ENCODE results near the gene DLL1. TPM values are rescaled to one million over a fixed set of nuclear protein-coding genes. Genes with fewer than 3 reads are reported as not detected.

The DLL1 gene
- total and polyA plus RNA-seq, 9 of the 15 experiments (the other 6 are each of a cell fraction or from before 2014, with no cell fraction given): not detected

GRCh38 chr6:170292111-170292406 is 1.2 kb upstream of the DLL1 start:
- no peak for DNase-seq (ENCODE audit: extremely low read depth in 1 of 4, low spot score in 3 of 4)
- Histone ChIP-seq H3K9ac (ENCODE audit: insufficient read depth in 1 of 2, low read depth in 2 of 2, low read length in 2 of 2) (no peak overlapping the region), H3K4me3 (no peak overlapping the region), H2AFZ (ENCODE audit: low read depth, low read length) (no peak overlapping the region), H3K27ac (ENCODE audit: extremely low read depth, low read depth, low read length) (no peak overlapping the region), H3K27me3 (ENCODE audit: control insufficient read depth in 2 of 2, insufficient read depth in 2 of 2, low read length in 2 of 2) (peaks cover 75 to 93% of the 10 kb centered on the region in 2 experiments), H3K79me2 (ENCODE audit: control insufficient read depth, insufficient read depth, low read length) (no peaks in the 10 kb centered on the region), H3K9me3 (replicated peaks; ENCODE audit: control insufficient read depth, insufficient read depth, low read depth, low read length) (no peaks in the 10 kb centered on the region), H3K9me1 (ENCODE audit: control insufficient read depth, insufficient read depth, low read length) (no peaks in the 10 kb centered on the region), H3K36me3 (ENCODE audit: control insufficient read depth, insufficient read depth, low read length) (no peaks in the 10 kb centered on the region), H4K20me1 (replicated peaks; ENCODE audit: control insufficient read depth, insufficient read depth, low read length) (peaks cover 25% of the 10 kb centered on the region), H3K4me2 (ENCODE audit: insufficient read depth, low read length) (no peak overlapping the region), H3K4me1 (replicated peaks in 1 of 2; ENCODE audit: control insufficient read depth in 2 of 2, insufficient read depth in 2 of 2, low read length in 2 of 2) (peaks cover 0 to 55% of the 10 kb centered on the region in 2 experiments; a peak in 3 of 5 replicates)
- ChIA-PET CTCF (ENCODE audit: low intra/inter-chr PET ratio) (no interaction called here), POLR2A (interaction anchor here (1.2 kb wide), 1 partner anchor 10 kb away, joined by 4 read pairs; no protein-coding TSS in a partner anchor)
- no TSS peak for BruUV-seq (replicated peaks)
- ATAC-seq: no peak
- intact Hi-C loops (cut with micrococcal nuclease) (loop anchor here (5.0 to 10.0 kb wide), 2 partner anchors 135 to 223 kb away; no protein-coding TSS in a partner anchor), in situ Hi-C loops (cut with MboI) (no loop called here)
- FAIRE-seq: no peak
- 10% methylated on average over 11 of the region's 11 CpGs for WGBS (ENCODE audit: insufficient coverage, low coverage, missing lambda C conversion rate)
- TF ChIP-seq SRF (CRISPR knock-in tag; IDR thresholded peaks at IDR 0.05) (no peak), NONO (IDR thresholded peaks at IDR 0.05; ENCODE audit: low read depth in 2 of 2, low read length in 1 of 2) (no peak), POLR2AphosphoS5 (IDR thresholded peaks at IDR 0.05; ENCODE audit: control insufficient read depth, insufficient read depth, low read depth, low read length) (no peak), FUS (optimal IDR thresholded peaks at IDR 0.05; ENCODE audit: low read depth, low read length) (no peak), PATZ1 (CRISPR knock-in tag; IDR thresholded peaks at IDR 0.05; ENCODE audit: borderline replicate concordance) (no peak), ZNF57 (CRISPR knock-in tag; IDR thresholded peaks at IDR 0.05) (no peak), EGR1 (conservative IDR thresholded peaks at IDR 0.05) (no peak), SPI1 (IDR thresholded peaks at IDR 0.05; ENCODE audit: borderline replicate concordance, low read depth, low read length) (no peak), ZNF263 (CRISPR knock-in tag; IDR thresholded peaks at IDR 0.05; ENCODE audit: borderline replicate concordance) (no peak), LCOR (CRISPR knock-in tag; IDR thresholded peaks at IDR 0.05) (no peak), CCNT2 (IDR thresholded peaks at IDR 0.05; ENCODE audit: borderline replicate concordance, extremely low read depth, insufficient read length, low read depth, low read length) (no peak), ZNF175 (CRISPR knock-in tag; IDR thresholded peaks at IDR 0.05; ENCODE audit: low read depth) (no peak), HDAC3 (IDR thresholded peaks at IDR 0.05; ENCODE audit: borderline replicate concordance, partially characterized antibody) (no peak), ZFP1 (CRISPR knock-in tag; IDR thresholded peaks at IDR 0.05) (no peak)
- TF ChIP-seq, protein P1, sequence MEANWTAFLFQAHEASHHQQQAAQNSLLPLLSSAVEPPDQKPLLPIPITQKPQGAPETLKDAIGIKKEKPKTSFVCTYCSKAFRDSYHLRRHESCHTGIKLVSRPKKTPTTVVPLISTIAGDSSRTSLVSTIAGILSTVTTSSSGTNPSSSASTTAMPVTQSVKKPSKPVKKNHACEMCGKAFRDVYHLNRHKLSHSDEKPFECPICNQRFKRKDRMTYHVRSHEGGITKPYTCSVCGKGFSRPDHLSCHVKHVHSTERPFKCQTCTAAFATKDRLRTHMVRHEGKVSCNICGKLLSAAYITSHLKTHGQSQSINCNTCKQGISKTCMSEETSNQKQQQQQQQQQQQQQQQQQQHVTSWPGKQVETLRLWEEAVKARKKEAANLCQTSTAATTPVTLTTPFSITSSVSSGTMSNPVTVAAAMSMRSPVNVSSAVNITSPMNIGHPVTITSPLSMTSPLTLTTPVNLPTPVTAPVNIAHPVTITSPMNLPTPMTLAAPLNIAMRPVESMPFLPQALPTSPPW (CRISPR knock-in tag; IDR thresholded peaks at IDR 0.05): no peak
- TF ChIP-seq, protein P2, sequence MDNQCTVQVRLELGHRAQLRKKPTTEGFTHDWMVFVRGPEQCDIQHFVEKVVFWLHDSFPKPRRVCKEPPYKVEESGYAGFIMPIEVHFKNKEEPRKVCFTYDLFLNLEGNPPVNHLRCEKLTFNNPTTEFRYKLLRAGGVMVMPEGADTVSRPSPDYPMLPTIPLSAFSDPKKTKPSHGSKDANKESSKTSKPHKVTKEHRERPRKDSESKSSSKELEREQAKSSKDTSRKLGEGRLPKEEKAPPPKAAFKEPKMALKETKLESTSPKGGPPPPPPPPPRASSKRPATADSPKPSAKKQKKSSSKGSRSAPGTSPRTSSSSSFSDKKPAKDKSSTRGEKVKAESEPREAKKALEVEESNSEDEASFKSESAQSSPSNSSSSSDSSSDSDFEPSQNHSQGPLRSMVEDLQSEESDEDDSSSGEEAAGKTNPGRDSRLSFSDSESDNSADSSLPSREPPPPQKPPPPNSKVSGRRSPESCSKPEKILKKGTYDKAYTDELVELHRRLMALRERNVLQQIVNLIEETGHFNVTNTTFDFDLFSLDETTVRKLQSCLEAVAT (IDR thresholded peaks at IDR 0.05): no peak
